ENCODE data around the gene SPTBN1. TPM values are rescaled to one million over a fixed set of nuclear protein-coding genes. Genes with fewer than 3 reads are reported as not detected.
A peak's percentile ranks its signal among the peaks of the same experiment; 100 is the strongest.

SPTBN1 gene
- polyA plus RNA-seq, 4 donors, result 236 to 293 (median 257) TPM

GRCh38 chr2:54432251-54433015, 23.7 kb upstream of the SPTBN1 start:
- no peak for DNase-seq (ENCODE audit: low read depth in 4 of 4, low spot score in 3 of 4)

- no peak for DNase-seq (ENCODE audit: low read depth in 4 of 4, low spot score in 3 of 4)
Measured at GRCh38 chr2:54434229-54434628, 21.9 kb upstream of the SPTBN1 start.

- no peak for DNase-seq (ENCODE audit: low read depth in 4 of 4, low spot score in 3 of 4)
Measured at GRCh38 chr2:54434711-54435110, 21.4 kb upstream of the SPTBN1 start.

- no peak for DNase-seq (ENCODE audit: low read depth in 4 of 4, low spot score in 3 of 4)
Measured at GRCh38 chr2:54435325-54436226, 20.6 kb upstream of the SPTBN1 start.

- DNase-seq (ENCODE audit: low read depth in 4 of 4, low spot score in 3 of 4), result no peak
Measured at GRCh38 chr2:54437588-54437987, 18.5 kb upstream of the SPTBN1 start.

GRCh38 chr2:54438271-54438670, 17.9 kb upstream of the SPTBN1 start:
- DNase-seq (ENCODE audit: low read depth in 4 of 4, low spot score in 3 of 4), result no peak

- no peak for DNase-seq (ENCODE audit: low read depth in 4 of 4, low spot score in 3 of 4)
Measured at GRCh38 chr2:54439582-54439981, 16.5 kb upstream of the SPTBN1 start.

- DNase-seq (ENCODE audit: low read depth in 4 of 4, low spot score in 3 of 4), result no peak
Measured at GRCh38 chr2:54440050-54440449, 16.1 kb upstream of the SPTBN1 start.

- DNase-seq (ENCODE audit: low read depth in 4 of 4, low spot score in 3 of 4), result no peak
Measured at GRCh38 chr2:54444503-54444902, 11.6 kb upstream of the SPTBN1 start.

GRCh38 chr2:54446122-54446521, 10.0 kb upstream of the SPTBN1 start:
- DNase-seq (ENCODE audit: low read depth in 4 of 4, low spot score in 3 of 4), result no peak

- DNase-seq (ENCODE audit: low read depth in 4 of 4, low spot score in 3 of 4), result no peak
Measured at GRCh38 chr2:54446625-54447024, 9.5 kb upstream of the SPTBN1 start.

GRCh38 chr2:54454548-54455130, 1.5 kb upstream of the SPTBN1 start:
- no peak for DNase-seq (ENCODE audit: low read depth in 4 of 4, low spot score in 3 of 4)

- peak in 2 of 4 donors; percentile 36 to 47 for DNase-seq (ENCODE audit: low read depth in 4 of 4, low spot score in 3 of 4)
Measured at GRCh38 chr2:54455131-54455562, 980 bp upstream of the SPTBN1 start.

- no peak for DNase-seq (ENCODE audit: low read depth in 4 of 4, low spot score in 3 of 4)
Measured at GRCh38 chr2:54456362-54456611, 160 bp downstream of the SPTBN1 start.

GRCh38 chr2:54456612-54457322, 640 bp downstream of the SPTBN1 start:
- DNase-seq (ENCODE audit: low read depth in 4 of 4, low spot score in 3 of 4), result peak in 1 of 4 donors; percentile 51

- DNase-seq (ENCODE audit: low read depth in 4 of 4, low spot score in 3 of 4), result peak in 1 of 4 donors; percentile 33
Measured at GRCh38 chr2:54457323-54458023, 1.3 kb downstream of the SPTBN1 start.

GRCh38 chr2:54459037-54459441, 2.9 kb downstream of the SPTBN1 start:
- no peak for DNase-seq (ENCODE audit: low read depth in 4 of 4, low spot score in 3 of 4)

GRCh38 chr2:54461261-54461660, 5.1 kb downstream of the SPTBN1 start:
- DNase-seq (ENCODE audit: low read depth in 4 of 4, low spot score in 3 of 4), result no peak

- DNase-seq (ENCODE audit: low read depth in 4 of 4, low spot score in 3 of 4), result no peak
Measured at GRCh38 chr2:54464341-54464740, 8.2 kb downstream of the SPTBN1 start.

- DNase-seq (ENCODE audit: low read depth in 4 of 4, low spot score in 3 of 4), result no peak
Measured at GRCh38 chr2:54465143-54465542, 9.0 kb downstream of the SPTBN1 start.

Data from left renal pelvis (tissue), 4 donors.